GM12892 (cell line): Measurements from ENCODE around the gene PLK2.

Source experiments
- POLR2A ChIP-seq: IDR thresholded peaks from 2 replicates; pipeline ENCODE4 v1.6.1; 2011; ENCODE audit warnings: low read depth, low read length, control low read depth
- POLR2AphosphoS5 ChIP-seq: IDR thresholded peaks from 2 replicates; pipeline ENCODE4 v1.6.1; 2011; ENCODE audit warnings: low read depth, low read length, control low read depth

GRCh38 chr5:58493141-58493540 is 33.3 kb upstream of the PLK2 start:
- no peak for TF ChIP-seq POLR2AphosphoS5
- TF ChIP-seq POLR2A: no peak
